GM19193 (cell line): ENCODE measurements around the gene CNTN1.

Experiments used
- POLR2A ChIP-seq: IDR thresholded peaks from 4 replicates; pipeline ENCODE4 v1.6.1; 2011; ENCODE audit not compliant: insufficient read depth, insufficient read length; ENCODE audit errors: extremely low read depth

Gene CNTN1

GRCh38 chr12:40957417-40957816, 265.2 kb downstream of the CNTN1 start:
- TF ChIP-seq POLR2A, result no peak

- TF ChIP-seq POLR2A, result no peak
These were observed 266.8 kb downstream of the CNTN1 start for GRCh38 chr12:40959041-40959440.

- no peak for TF ChIP-seq POLR2A
These were observed 271.5 kb downstream of the CNTN1 start for GRCh38 chr12:40963751-40964150.

GRCh38 chr12:40969796-40970195, 277.6 kb downstream of the CNTN1 start:
- no peak for TF ChIP-seq POLR2A

- no peak for TF ChIP-seq POLR2A
These were observed 278.2 kb downstream of the CNTN1 start for GRCh38 chr12:40970320-40970907.

GRCh38 chr12:40971911-40972310, 279.7 kb downstream of the CNTN1 start:
- TF ChIP-seq POLR2A, result no peak

- TF ChIP-seq POLR2A, result no peak
These were observed 284.3 kb downstream of the CNTN1 start for GRCh38 chr12:40976546-40976945.

- no peak for TF ChIP-seq POLR2A
These were observed 288.3 kb downstream of the CNTN1 start for GRCh38 chr12:40980427-40980961.

- no peak for TF ChIP-seq POLR2A
These were observed 293.8 kb downstream of the CNTN1 start for GRCh38 chr12:40986001-40986400.

GRCh38 chr12:40988355-40988754, 296.1 kb downstream of the CNTN1 start:
- no peak for TF ChIP-seq POLR2A

GRCh38 chr12:40988824-40989223, 296.6 kb downstream of the CNTN1 start:
- TF ChIP-seq POLR2A, result no peak

- TF ChIP-seq POLR2A, result no peak
These were observed 297.5 kb downstream of the CNTN1 start for GRCh38 chr12:40989785-40990184.

- TF ChIP-seq POLR2A, result no peak
These were observed 299.9 kb downstream of the CNTN1 start for GRCh38 chr12:40992158-40992557.

GRCh38 chr12:40992674-40993073, 300.4 kb downstream of the CNTN1 start:
- no peak for TF ChIP-seq POLR2A

GRCh38 chr12:40993158-40993557, 300.9 kb downstream of the CNTN1 start:
- no peak for TF ChIP-seq POLR2A

- no peak for TF ChIP-seq POLR2A
These were observed 303.9 kb downstream of the CNTN1 start for GRCh38 chr12:40996091-40996490.

GRCh38 chr12:40999210-40999609, 307.0 kb downstream of the CNTN1 start:
- TF ChIP-seq POLR2A, result no peak
